ENCODE data around the gene MRPL47.

MRPL47 gene

DNA sequence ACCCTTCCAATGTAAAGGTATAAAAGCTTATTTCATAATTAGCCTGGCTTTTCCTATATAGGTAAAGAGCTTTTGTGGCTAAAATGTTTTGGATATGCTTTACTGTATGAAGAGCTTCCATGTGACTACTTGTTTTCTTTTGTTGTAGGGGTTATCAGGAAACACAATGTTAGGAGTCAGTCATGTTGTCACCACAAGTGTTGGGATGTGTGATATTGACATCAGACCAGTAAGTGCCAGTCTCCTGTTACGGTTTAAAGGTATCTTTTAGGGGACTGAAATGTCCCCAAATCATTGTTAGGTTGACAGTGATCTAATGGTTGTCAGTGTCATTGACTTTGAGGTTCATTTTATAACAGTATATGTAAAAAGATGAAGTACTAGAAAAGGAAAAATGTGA is 23.4 kb downstream of the MRPL47 start:
- DNase-seq (ENCODE audit: insufficient read length) (no peak), FAIRE-seq (no peak)
- TF ChIP-seq TAF1 (IDR thresholded peaks at IDR 0.05; ENCODE audit: borderline replicate concordance, low read depth, low read length) (no peak), POLR2A (IDR thresholded peaks at IDR 0.05; ENCODE audit: low read depth, low read length) (no peak), POLR2AphosphoS5 (IDR thresholded peaks at IDR 0.05; ENCODE audit: low read depth, low read length) (no peak)

DNA sequence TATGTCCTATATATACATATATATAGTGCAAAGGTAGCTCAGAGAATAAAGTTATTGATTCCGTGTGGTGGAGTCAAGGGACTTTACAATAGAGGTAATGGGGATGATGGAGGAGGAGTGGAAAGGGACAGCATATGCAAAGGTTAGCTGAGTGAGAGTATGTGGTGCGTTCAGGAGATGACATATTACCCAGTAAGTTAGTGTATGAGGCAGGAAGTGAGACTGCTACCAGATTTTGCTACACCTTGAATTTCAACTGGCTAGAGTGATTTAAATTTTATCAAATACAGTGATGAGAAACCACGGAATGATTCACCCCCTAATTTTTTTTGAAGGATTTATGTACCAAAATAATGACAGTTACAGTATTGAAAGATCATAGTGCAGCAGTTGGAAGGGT is 38.9 kb downstream of the MRPL47 start:
- no peak for TF ChIP-seq POLR2A (IDR thresholded peaks at IDR 0.05; ENCODE audit: low read depth, low read length)
- TF ChIP-seq POLR2AphosphoS5 (IDR thresholded peaks at IDR 0.05; ENCODE audit: low read depth, low read length) = no peak
- no peak for TF ChIP-seq TAF1 (IDR thresholded peaks at IDR 0.05; ENCODE audit: borderline replicate concordance, low read depth, low read length)
- FAIRE-seq (no peak), DNase-seq (ENCODE audit: insufficient read length) (peak; percentile 8)

DNA sequence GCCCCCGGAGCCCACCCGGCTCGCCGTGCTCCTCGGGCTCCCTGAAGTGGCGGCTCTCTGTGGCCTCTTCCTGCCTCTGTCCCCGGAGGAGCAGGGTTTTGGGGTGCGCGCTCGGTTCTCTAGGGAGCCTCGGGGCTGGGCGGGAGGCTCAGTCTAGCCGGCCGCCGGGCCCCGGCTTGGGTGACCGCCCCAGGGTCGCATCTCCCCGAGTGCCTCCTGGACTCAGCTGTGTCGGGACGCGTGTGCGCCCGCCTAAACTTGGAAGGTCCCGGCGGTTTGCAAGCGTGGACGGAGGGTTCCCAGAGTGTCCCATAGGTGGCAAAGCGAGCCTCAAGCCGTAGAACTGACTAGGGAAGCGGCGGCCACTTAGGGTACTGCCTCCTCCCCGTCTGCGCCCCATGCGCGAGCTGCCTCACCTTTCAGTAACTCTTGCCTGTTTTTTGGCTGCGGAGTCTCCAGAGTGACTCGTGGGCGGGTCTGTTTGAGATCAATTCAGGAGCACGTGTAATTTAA is 41.1 kb downstream of the MRPL47 start:
- DNase-seq (ENCODE audit: insufficient read length) (peak; percentile 53), FAIRE-seq (no peak)
- TF ChIP-seq POLR2AphosphoS5 (IDR thresholded peaks at IDR 0.05; ENCODE audit: low read depth, low read length) (no peak), TAF1 (IDR thresholded peaks at IDR 0.05; ENCODE audit: borderline replicate concordance, low read depth, low read length) (no peak), POLR2A (IDR thresholded peaks at IDR 0.05; ENCODE audit: low read depth, low read length) (no peak; the same call in 1 of the 2 replicates)

DNA sequence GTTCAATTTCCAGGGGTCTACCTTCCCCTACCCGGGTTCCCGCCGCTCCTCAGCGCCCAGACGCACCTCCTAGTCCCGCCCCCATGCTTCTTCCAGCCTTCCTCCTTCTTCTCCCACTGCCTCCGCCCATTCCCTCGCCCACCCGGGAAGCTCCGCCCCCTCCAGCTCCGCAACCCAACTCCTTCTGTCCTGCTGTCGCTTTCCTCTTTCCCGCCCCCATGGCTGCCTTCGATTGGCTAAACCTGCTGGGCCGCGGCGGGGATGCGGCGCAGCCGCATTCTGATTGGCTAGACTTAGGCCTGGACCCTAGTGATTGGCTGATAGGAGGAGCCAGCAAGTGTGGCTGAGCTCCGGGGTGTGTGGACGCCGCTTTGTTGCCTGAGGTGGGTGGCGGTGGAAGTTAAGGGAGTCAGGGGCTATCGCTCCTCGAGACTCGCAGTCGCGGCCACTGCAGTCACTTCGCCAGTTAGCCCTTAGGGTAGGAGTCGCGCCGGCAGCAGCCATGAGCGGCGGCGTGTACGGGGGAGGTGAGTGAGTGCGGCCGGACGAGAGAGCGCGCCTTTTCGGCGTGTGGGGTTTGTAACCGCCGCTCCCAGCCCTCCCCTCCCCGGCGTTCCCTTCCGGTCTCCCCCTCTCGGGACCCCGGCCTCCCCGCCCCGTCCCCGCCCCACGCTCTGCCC is 41.7 kb downstream of the MRPL47 start, which contains the start of gene ACTL6A:
TSS of gene ACTL6A (plus strand) at position 336 of the 680 bp plus-strand sequence. CDS start at position 503, 167 bp downstream.
- FAIRE-seq (peak; percentile 100), DNase-seq (ENCODE audit: insufficient read length) (peak; percentile 95)
- TF ChIP-seq POLR2AphosphoS5 (IDR thresholded peaks at IDR 0.05; ENCODE audit: low read depth, low read length) (peak; percentile 89), TAF1 (IDR thresholded peaks at IDR 0.05; ENCODE audit: borderline replicate concordance, low read depth, low read length) (peak; percentile 57; the same call in 1 of the 2 replicates), POLR2A (IDR thresholded peaks at IDR 0.05; ENCODE audit: low read depth, low read length) (peak; percentile 89)

DNA sequence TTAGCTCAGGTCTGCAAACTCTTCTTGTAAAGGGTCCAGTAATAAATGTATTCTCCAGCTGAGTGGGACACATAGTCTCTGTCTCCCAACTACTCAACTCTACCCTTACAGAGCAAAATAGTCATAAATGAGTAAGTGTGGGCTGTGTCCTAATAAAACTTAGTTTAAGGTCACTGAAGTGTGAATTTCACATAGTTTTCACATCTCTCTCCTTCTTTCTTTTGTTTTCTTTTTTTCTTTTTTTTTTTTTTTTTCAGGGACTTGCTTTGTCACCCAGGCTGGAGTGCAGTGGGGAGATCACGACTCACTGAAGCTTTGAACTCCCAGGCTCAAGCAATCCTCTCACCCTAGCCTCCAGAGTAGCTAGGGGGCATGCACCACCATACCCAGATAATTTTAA is 43.6 kb downstream of the MRPL47 start:
- DNase-seq (ENCODE audit: insufficient read length) (no peak), FAIRE-seq (no peak)
- TF ChIP-seq POLR2AphosphoS5 (IDR thresholded peaks at IDR 0.05; ENCODE audit: low read depth, low read length) = no peak
- no peak for TF ChIP-seq TAF1 (IDR thresholded peaks at IDR 0.05; ENCODE audit: borderline replicate concordance, low read depth, low read length)
- TF ChIP-seq POLR2A (IDR thresholded peaks at IDR 0.05; ENCODE audit: low read depth, low read length) = no peak

DNA sequence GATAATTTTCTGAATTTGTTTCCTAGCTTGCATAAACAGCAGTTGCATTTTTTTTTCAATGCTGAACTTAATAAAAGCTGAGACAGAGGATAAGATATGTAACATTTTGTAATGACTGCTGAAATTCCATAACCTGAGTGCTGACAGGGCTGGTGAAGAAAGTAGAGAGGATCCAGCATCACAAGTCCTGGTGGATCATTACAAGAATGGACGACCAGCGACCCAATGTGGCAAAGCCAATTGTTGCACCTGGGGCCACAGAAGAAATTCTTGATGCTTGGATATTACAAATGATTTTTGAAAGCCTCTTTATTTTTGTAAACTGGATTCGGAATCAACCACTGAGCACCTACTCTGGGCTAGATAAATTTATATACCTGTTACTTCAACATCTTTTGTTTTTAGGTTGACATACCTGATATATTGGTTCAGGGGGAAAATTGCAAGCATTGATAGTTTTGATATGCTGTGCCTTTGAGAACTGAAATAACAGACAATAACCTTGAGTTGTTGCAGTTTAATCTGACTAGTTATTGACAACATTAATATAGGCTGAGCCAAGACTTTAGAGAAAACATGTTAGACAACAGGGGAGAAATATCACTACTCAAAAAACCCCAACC is 45.6 kb downstream of the MRPL47 start:
- TF ChIP-seq POLR2A (IDR thresholded peaks at IDR 0.05; ENCODE audit: low read depth, low read length) (no peak), POLR2AphosphoS5 (IDR thresholded peaks at IDR 0.05; ENCODE audit: low read depth, low read length) (no peak), TAF1 (IDR thresholded peaks at IDR 0.05; ENCODE audit: borderline replicate concordance, low read depth, low read length) (no peak)
- FAIRE-seq = peak; percentile 94

DNA sequence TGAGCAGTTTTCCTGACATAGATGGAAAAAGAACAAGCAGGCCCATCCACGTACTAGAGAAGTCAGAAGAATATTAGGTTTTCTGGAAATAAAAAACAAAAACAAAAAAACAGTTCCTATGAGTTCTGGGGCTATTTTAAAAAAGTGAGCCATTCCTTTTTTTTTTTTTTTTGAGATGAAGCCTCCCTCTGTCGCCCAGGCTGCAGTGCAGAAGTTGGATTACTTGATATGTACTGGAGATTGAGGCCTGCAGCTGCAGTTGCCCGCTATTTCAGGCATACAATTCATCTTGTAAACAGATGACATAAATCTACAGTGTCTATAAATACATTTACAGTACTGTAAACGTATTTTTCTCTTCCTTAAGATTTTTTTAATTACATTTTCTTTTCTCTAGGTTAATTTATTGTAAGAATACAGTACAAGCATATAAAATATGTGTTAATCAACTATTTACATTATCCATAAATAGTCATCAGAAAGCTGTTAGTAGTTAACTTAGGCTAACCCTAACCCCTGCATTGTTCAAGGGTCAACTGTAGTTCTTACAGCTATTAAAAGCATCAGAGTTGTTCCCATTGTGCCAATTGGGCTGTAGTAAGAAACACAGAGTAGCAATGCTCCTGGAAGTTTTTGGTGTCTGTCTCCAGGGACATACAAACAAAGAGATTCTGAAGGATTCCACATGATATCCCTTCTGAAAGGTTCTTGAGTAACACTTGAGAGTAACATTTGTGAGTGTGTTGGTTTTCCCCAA is 52.9 kb downstream of the MRPL47 start:
- DNase-seq (ENCODE audit: insufficient read length) (no peak), FAIRE-seq (no peak)
- TF ChIP-seq TAF1 (IDR thresholded peaks at IDR 0.05; ENCODE audit: borderline replicate concordance, low read depth, low read length) (no peak), POLR2AphosphoS5 (IDR thresholded peaks at IDR 0.05; ENCODE audit: low read depth, low read length) (no peak), POLR2A (IDR thresholded peaks at IDR 0.05; ENCODE audit: low read depth, low read length) (no peak)

More for the DNA sequence above, 45.6 kb downstream of the MRPL47 start:
- no peak for DNase-seq (ENCODE audit: insufficient read length)

DNA sequence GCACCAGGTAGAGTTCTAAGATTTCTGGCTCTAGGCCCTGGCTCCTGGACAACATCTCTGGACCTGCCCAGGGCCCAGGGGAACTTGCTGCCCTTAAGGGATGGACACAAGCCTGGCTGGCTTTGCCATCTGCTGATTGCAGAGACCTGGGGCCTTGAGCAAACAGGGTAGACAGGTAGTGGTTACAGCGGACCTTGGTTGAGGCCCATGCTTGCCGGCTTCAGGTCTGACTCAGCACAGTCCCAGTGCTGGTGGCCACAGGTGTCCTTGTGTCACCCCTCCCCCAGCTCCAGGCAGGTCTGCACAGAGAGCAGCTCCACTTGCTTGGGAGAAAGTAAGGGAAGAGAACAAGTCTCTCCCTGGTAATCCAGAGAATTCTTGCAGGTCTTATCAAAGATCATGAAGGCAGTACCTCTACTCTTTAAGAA is 57.6 kb downstream of the MRPL47 start:
- DNase-seq (ENCODE audit: insufficient read length) (no peak), FAIRE-seq (no peak)
- TF ChIP-seq POLR2AphosphoS5 (IDR thresholded peaks at IDR 0.05; ENCODE audit: low read depth, low read length) (no peak), POLR2A (IDR thresholded peaks at IDR 0.05; ENCODE audit: low read depth, low read length) (no peak), TAF1 (IDR thresholded peaks at IDR 0.05; ENCODE audit: borderline replicate concordance, low read depth, low read length) (no peak)

DNA sequence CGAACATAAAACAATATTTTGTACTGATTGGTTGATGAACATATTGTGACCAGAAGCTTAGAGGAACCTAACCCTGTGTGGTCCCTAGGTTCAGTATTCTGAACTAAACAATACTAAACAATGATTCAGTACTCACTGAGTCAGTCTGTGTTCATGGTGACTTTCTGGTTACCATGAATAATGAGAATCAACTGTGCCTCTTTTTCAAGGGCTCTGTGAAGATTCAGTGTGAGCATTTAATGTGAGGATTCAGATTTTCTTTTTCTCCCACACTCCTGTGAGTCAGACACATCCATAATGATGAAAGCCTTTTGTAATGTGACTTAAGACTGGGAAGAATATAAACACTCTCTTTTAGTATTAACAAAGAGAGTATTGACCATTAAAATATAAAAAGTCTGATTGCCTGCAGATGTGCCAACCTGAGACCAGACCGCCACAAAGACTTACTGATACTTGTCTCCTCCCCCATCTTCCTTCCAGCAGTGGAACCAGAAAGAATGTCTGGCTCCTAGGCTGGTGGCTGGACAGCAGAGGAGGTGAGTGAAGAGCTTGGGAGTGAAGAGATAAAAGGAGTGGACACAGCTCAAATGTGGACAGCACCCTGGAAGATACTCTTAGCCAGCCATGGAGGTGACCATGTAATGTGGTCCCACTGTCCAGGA is 59.3 kb downstream of the MRPL47 start:
- FAIRE-seq = no peak
- DNase-seq (ENCODE audit: insufficient read length) = no peak
- TF ChIP-seq TAF1 (IDR thresholded peaks at IDR 0.05; ENCODE audit: borderline replicate concordance, low read depth, low read length) (no peak), POLR2A (IDR thresholded peaks at IDR 0.05; ENCODE audit: low read depth, low read length) (no peak), POLR2AphosphoS5 (IDR thresholded peaks at IDR 0.05; ENCODE audit: low read depth, low read length) (no peak)

DNA sequence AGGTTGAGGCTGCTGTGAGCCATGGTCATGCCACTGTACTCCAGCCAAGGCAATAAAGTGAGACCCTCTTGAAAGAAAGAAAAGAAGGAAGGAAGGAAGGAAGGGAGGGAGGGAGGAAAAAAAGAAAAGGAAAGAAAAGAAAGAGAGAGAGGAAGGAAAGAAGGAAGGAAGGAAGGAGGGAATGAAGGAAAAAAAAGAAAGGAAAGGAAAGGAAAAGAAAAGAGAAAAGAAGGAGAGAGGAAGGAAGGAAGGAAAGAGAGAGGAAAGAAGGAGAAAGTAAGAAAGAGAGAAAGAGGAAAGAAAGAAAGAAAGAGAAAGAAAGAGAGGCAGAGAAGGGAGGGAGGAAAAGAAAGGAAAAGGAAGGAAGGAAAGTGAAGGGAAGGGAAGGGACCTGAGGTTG is 62.1 kb downstream of the MRPL47 start:
- TF ChIP-seq POLR2AphosphoS5 (IDR thresholded peaks at IDR 0.05; ENCODE audit: low read depth, low read length) (no peak), POLR2A (IDR thresholded peaks at IDR 0.05; ENCODE audit: low read depth, low read length) (no peak), TAF1 (IDR thresholded peaks at IDR 0.05; ENCODE audit: borderline replicate concordance, low read depth, low read length) (no peak)
- DNase-seq (ENCODE audit: insufficient read length) = no peak
- no peak for FAIRE-seq

DNA sequence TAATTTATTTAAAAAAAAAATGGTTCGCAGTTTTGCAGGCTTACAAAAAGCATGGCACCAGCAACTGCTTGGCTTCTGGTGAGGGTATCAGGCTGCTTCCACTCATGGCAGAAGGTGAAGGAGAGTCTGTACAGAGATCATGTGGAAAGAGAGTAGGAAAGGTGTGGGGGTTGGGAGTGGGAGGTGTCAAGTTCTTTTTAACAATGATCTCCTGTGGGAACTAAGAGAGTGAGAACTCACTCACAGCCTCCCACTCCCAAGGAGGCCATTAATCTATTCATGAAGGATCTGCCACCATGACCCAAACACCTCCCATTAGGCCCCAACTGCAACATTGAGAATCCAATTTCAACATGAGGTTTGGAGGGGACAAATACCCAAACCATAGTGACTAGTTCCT is 62.8 kb downstream of the MRPL47 start:
- no peak for TF ChIP-seq POLR2AphosphoS5 (IDR thresholded peaks at IDR 0.05; ENCODE audit: low read depth, low read length)
- TF ChIP-seq TAF1 (IDR thresholded peaks at IDR 0.05; ENCODE audit: borderline replicate concordance, low read depth, low read length) = no peak
- no peak for TF ChIP-seq POLR2A (IDR thresholded peaks at IDR 0.05; ENCODE audit: low read depth, low read length)
- FAIRE-seq (no peak), DNase-seq (ENCODE audit: insufficient read length) (no peak)
